Omental fat pad (tissue), 4 donors: Measurements from ENCODE around the gene PAPPA2. TPM values are rescaled to one million over a fixed set of nuclear protein-coding genes. Genes with fewer than 3 reads are reported as not detected.

Experiments
- ATAC-seq: fragments of 150-250 bp; one replicate; pipeline ENCODE4 v1.9.1; 2016; ENCODE audit warnings: mild to moderate bottlenecking, moderate library complexity; ENCODE audit not compliant: low FRiP score
- DNase-seq: peaks from one replicate; pipeline ENCODE4 v3.0.0-alpha.2; 2019; ENCODE audit warnings: low spot score
- CTCF ChIP-seq, 3 donors: fragments of 450-650 bp; IDR thresholded peaks; one replicate each; pipeline ENCODE4 v1.5.1; 2016 to 2017; ENCODE audit warnings: antibody characterized with exemption in 3 of 3, mild to moderate bottlenecking in 3 of 3, moderate library complexity in 2 of 3
- total RNA-seq, 4 donors: library from RNA; depleted of rRNA; stranded (reverse); fragments of >200 nt; gene quantifications; one replicate each; pipeline ENCODE4 v1.1.0, GENCODE V29; 2016

PAPPA2 gene
- total RNA-seq, 4 donors from 2014 or later, result 0.63 to 5.6 (median 1.6) TPM

GRCh38 chr1:176522310-176522845, 59.4 kb downstream of the PAPPA2 start:
- no peak for DNase-seq
- ATAC-seq, result no peak
- no peak for TF ChIP-seq CTCF (IDR thresholded peaks at IDR 0.05)

- DNase-seq (no peak), ATAC-seq (no peak)
Measured at GRCh38 chr1:176529395-176530090, 66.6 kb downstream of the PAPPA2 start.

GRCh38 chr1:176531036-176531435, 68.1 kb downstream of the PAPPA2 start:
- no peak for TF ChIP-seq CTCF (IDR thresholded peaks at IDR 0.05)
- ATAC-seq (no peak), DNase-seq (no peak)

More at GRCh38 chr1:176529395-176530090, 66.6 kb downstream of the PAPPA2 start:
- TF ChIP-seq CTCF (IDR thresholded peaks at IDR 0.05), result no peak

- TF ChIP-seq CTCF (IDR thresholded peaks at IDR 0.05), result no peak
- ATAC-seq (no peak), DNase-seq (no peak)
Measured at GRCh38 chr1:176531921-176532897, 69.2 kb downstream of the PAPPA2 start.

GRCh38 chr1:176533020-176533419, 70.0 kb downstream of the PAPPA2 start:
- no peak for DNase-seq
- no peak for TF ChIP-seq CTCF (IDR thresholded peaks at IDR 0.05)
- ATAC-seq, result peak; percentile 71

- ATAC-seq (no peak), DNase-seq (no peak)
- TF ChIP-seq CTCF (IDR thresholded peaks at IDR 0.05), result no peak
Measured at GRCh38 chr1:176536588-176536987, 73.6 kb downstream of the PAPPA2 start.
